Activated T-cell treated with anti-CD3 and anti-CD28 coated beads, Interleukin-2, amount 50 U/mL, for 24 hours (primary cell): ENCODE data around the gene TFPI.

Experiments used
- DNase-seq: peaks from one replicate; pipeline ENCODE4 v3.0.0-alpha.2; 2020
- H3K27ac Mint-ChIP-seq: 2 replicates; pipeline ENCODE4 v1.8.0; 2020; ENCODE audit warnings: mild to moderate bottlenecking, mixed read lengths
- H3K27me3 Mint-ChIP-seq: 2 replicates; pipeline ENCODE4 v1.8.0; 2020; ENCODE audit warnings: mixed read lengths
- H3K36me3 Mint-ChIP-seq: 2 replicates; pipeline ENCODE4 v1.8.0; 2020; ENCODE audit warnings: low read depth, mixed read lengths
- H3K4me1 Mint-ChIP-seq: 2 replicates; pipeline ENCODE4 v1.8.0; 2020; ENCODE audit warnings: low read depth, mixed read lengths
- H3K4me3 Mint-ChIP-seq: 2 replicates; pipeline ENCODE4 v1.8.0; 2020; ENCODE audit warnings: mild to moderate bottlenecking, moderate library complexity, mixed read lengths
- H3K9me3 Mint-ChIP-seq: 2 replicates; pipeline ENCODE4 v1.8.0; 2020; ENCODE audit warnings: mixed read lengths

TFPI gene

DNA sequence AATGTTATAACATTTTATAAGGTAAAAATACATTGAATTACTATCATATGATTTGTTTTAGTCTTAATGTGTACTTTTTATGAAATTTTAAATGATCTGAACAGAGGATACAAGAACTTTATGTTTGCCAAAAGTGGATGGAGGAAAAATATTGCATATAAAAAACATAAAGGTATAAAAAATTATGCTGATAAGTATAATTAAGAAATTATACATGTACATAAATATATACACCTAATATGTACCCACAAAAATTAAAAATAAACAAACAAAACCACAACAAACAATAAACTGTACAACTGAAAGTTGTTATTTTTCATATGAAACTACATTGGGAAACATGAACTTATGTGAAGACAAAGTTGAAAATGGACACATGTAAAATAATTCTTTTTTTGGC is 68.0 kb downstream of the TFPI start:
- Mint-ChIP-seq H3K4me3 (no peak overlapping the region), H3K36me3 (no peaks in the 10 kb centered on the region)

DNA sequence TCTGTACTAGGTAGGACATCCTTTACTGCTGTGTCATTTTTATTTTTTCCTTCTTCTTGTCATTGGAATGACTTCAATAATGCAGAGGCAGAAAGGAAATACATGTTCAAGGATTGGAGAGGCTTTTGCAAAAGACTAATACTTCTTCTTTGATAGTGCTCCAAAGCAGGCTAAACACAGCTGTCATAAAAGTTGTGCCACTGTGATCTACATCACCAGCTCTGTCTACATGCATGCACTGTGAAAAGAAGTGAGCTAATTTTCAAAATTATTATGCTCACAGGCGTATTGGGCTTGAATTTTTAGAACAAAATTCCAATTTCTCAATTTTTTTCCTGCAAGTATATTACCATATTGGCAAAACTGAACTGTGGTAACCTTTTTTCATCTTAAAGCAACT is 68.7 kb downstream of the TFPI start:
- H3K4me1 Mint-ChIP-seq: no peaks in the 10 kb centered on the region
- H3K9me3 Mint-ChIP-seq: no peaks in the 10 kb centered on the region
- no peaks in the 10 kb centered on the region for H3K36me3 Mint-ChIP-seq
- H3K4me3 Mint-ChIP-seq: no peak overlapping the region
- no peak overlapping the region for H3K27ac Mint-ChIP-seq
- no peaks in the 10 kb centered on the region for H3K27me3 Mint-ChIP-seq
- DNase-seq: no peak

More for the DNA sequence above, 68.0 kb downstream of the TFPI start:
- Mint-ChIP-seq H3K4me1 (no peaks in the 10 kb centered on the region), H3K9me3 (no peaks in the 10 kb centered on the region), H3K27ac (no peak overlapping the region), H3K27me3 (no peaks in the 10 kb centered on the region)
- DNase-seq: no peak

DNA sequence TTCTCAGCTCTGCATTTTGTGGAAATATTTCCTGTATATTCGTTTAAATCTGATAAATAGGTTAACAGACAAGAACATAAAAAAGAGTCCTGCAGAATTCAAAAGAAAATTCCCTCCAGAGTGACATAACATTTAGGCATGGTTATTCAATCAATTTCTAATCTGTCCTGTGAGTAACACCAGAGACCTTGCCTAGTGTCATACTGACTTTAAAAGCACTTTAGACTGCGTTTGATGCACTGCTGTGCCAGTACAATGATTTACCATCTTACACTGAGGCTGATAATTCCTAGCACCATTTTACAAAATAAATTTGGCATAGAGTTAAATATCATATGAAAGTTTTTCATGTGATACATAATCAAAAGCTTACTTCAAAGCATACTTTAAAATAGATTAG is 70.7 kb downstream of the TFPI start:
- Mint-ChIP-seq H3K4me3 (no peak overlapping the region), H3K4me1 (no peaks in the 10 kb centered on the region), H3K27ac (no peak overlapping the region), H3K27me3 (no peaks in the 10 kb centered on the region), H3K9me3 (no peaks in the 10 kb centered on the region), H3K36me3 (no peaks in the 10 kb centered on the region)
- DNase-seq: no peak

DNA sequence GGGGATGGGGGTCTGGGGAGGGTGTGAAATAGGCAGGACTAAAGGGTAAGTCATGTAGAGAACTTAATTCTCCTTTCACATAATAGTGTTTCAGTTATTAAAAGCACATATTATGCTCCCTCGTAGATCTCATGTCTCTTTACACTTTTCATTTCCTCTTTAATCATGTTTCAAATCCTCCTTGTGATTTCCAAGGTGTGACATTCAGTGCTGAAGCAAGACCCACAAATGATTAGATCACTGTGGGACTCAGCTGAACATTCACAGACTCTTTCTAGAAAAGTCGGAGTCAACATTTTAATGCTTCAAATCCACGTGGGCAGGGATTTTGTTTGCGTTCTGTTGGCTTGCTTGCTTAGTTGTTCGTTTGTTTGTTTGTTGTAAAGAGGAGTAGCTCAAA is 71.4 kb downstream of the TFPI start:
- Mint-ChIP-seq H3K36me3 (no peaks in the 10 kb centered on the region), H3K27ac (no peak overlapping the region), H3K9me3 (no peaks in the 10 kb centered on the region)

DNA sequence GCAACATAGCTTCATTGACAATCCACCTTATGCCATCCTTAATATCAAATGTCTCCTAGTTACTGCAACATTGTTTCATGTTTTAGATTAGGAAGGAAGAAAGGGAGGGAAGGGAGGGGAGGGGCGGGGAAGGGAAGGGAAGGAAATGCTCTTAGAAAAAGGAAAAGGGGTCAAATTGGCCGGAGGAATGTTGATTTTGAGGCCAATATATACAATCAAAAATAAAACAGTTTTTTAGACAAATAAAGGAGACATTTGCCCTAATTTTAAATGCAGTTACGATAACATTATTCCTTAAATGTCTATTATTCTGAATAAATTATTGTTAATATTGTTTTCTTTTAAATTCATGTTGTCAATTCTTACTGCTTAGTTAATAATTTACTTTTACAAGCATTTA is 72.7 kb downstream of the TFPI start:
- no peak for DNase-seq
- Mint-ChIP-seq H3K4me1 (no peaks in the 10 kb centered on the region), H3K27me3 (no peaks in the 10 kb centered on the region), H3K36me3 (no peaks in the 10 kb centered on the region), H3K9me3 (no peaks in the 10 kb centered on the region), H3K4me3 (no peak overlapping the region), H3K27ac (no peak overlapping the region)

More for the DNA sequence above, 71.4 kb downstream of the TFPI start:
- Mint-ChIP-seq H3K4me1 (no peaks in the 10 kb centered on the region), H3K27me3 (no peaks in the 10 kb centered on the region), H3K4me3 (no peak overlapping the region)
- no peak for DNase-seq

DNA sequence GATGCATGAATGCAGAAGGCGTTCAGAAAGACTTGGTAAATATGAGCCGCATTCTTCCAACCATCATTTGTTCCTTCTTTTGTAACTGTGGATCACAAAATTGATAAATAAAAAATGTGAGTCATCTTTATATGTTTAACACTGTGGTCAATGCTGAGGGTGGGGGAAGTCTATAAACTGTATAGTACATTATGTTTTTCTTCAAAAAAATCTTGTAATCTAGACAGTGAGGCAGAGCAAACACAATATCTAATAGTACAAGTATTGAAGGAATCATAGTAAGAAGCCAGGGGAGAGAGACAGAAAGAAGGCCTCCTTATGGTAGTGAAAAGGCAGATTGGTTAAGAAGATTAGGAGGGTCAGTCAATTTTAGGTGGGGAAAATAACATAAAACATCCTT is 75.5 kb downstream of the TFPI start:
- no peaks in the 10 kb centered on the region for H3K27me3 Mint-ChIP-seq
- H3K36me3 Mint-ChIP-seq: no peaks in the 10 kb centered on the region
- H3K27ac Mint-ChIP-seq: no peak overlapping the region

DNA sequence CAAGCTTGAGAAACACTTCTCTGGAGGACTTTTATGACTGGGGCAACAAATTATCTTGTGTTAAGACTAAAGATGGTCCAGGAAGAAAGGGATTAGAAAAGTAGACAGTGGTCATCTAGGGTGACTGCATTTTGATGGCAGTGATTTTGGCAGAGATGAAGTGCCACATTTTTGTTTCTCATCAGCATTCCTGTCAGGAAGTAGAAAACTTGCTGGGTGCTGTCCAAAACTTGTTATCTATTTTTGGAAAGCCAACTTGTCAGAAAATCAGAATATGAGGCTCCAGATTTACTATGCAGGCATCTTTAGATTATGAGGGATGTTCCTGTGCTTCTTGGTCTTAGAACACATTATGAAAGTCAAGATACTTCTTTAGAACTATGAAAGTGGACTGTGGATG is 77.2 kb downstream of the TFPI start:
- Mint-ChIP-seq H3K4me3 (no peak overlapping the region), H3K27ac (no peak overlapping the region), H3K4me1 (peaks cover 6% of the 10 kb centered on the region), H3K36me3 (no peaks in the 10 kb centered on the region), H3K27me3 (no peaks in the 10 kb centered on the region), H3K9me3 (no peaks in the 10 kb centered on the region)
- no peak for DNase-seq

More for the DNA sequence above, 75.5 kb downstream of the TFPI start:
- Mint-ChIP-seq H3K4me1 (peaks cover 6% of the 10 kb centered on the region), H3K4me3 (no peak overlapping the region), H3K9me3 (no peaks in the 10 kb centered on the region)
- no peak for DNase-seq

DNA sequence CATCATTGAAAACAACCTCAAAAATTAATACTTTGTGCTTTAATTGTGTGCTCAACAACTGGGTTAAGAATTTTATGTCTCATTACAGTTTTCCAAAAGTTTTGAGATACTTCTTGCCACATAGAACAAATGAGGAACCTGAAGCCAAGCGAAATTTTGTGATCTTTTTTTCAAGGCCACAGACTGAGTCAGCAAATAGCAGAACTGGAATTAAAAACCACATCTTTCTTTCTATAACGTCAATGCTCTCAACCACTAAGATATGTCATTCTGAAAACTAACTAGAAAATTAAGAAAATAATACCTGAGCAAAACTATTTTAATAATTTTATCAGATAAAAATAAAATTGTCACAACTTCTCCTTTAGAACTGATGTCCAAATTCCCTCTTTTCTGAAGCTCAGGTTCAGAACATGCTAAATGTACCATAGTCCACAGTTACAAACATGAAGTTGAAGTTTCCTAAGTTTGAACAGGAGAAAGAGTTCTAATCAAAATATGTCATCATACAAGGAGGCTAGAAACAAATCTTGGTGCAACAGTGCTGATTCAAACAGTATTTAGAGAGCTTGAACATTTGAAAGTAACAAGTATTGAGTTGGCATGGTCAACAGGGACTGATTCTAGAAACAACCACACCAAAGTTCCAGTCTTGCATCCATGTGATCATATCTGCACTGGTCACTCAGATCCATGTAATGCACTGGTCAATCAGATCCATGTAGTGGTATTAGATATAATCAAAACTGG is 78.6 kb downstream of the TFPI start:
- Mint-ChIP-seq H3K27me3 (no peaks in the 10 kb centered on the region), H3K4me3 (no peak overlapping the region), H3K27ac (peak overlapping the region; percentile 31), H3K36me3 (no peaks in the 10 kb centered on the region), H3K9me3 (no peaks in the 10 kb centered on the region), H3K4me1 (peaks cover 6% of the 10 kb centered on the region)
- DNase-seq: no peak

DNA sequence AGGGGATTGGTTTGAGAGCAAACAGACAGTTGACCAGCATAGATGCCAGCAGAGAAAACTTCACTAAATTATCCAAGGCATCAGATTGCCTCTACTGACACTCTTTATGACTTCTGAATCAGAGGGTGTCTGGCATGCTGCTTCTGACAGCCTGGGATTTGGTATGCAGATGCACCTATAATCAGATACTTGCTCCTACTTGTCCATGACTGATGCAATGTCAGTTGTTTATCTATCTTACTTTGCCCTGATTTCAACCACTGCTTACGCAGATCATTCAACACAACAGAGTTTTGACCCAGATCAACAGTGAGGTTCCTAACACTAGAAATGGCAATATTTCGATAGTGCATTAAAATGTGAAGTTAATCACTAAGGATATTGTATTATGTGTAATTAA is 83.5 kb downstream of the TFPI start:
- no peak for DNase-seq
- no peaks in the 10 kb centered on the region for H3K27me3 Mint-ChIP-seq
- no peak overlapping the region for H3K4me3 Mint-ChIP-seq
- H3K27ac Mint-ChIP-seq: no peak overlapping the region
- H3K4me1 Mint-ChIP-seq: peaks cover 2% of the 10 kb centered on the region
- H3K9me3 Mint-ChIP-seq: no peaks in the 10 kb centered on the region
- no peaks in the 10 kb centered on the region for H3K36me3 Mint-ChIP-seq

DNA sequence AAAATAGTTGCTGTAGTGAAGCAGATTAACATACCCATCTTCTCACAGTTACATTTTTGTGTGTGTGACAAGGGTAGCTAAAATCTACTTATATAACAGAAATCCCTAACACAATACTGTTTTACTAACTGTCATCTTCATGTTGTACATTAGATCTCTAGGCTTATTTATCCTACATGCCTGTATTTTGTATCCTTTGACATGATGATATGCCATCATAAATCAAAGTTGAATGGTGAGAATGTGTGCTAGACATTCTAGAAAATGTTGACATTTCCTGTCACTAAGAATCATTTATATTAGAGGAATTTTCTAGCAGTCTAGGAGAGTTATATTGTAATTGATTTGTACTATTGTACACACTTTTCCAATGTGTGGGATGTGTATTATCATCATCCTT is 84.7 kb downstream of the TFPI start:
- H3K27me3 Mint-ChIP-seq: no peaks in the 10 kb centered on the region
- DNase-seq: no peak
- H3K27ac Mint-ChIP-seq: no peak overlapping the region
- H3K36me3 Mint-ChIP-seq: no peaks in the 10 kb centered on the region
- no peaks in the 10 kb centered on the region for H3K4me1 Mint-ChIP-seq
- no peaks in the 10 kb centered on the region for H3K9me3 Mint-ChIP-seq
- no peak overlapping the region for H3K4me3 Mint-ChIP-seq

DNA sequence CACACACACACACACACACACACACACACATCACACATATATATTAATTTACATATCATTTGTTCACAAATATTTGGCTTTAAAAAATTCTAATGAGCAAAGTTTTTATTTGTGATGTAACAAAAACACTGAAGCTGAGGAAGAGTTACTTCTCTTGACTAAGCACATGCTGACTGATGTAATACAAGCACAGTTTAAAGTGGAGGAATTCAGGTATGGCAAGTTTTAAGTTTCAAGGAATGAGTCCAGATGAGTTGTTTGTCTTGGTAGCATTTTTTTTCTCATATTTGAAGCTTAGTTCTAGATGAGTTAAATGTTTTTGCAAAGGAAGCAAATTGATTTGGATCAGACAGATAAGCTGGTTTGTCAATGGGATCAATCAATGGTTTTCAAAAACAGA is 86.0 kb downstream of the TFPI start:
- Mint-ChIP-seq H3K9me3 (no peaks in the 10 kb centered on the region), H3K27ac (no peak overlapping the region), H3K27me3 (no peaks in the 10 kb centered on the region), H3K36me3 (no peaks in the 10 kb centered on the region), H3K4me3 (no peak overlapping the region), H3K4me1 (no peaks in the 10 kb centered on the region)
- DNase-seq: no peak

DNA sequence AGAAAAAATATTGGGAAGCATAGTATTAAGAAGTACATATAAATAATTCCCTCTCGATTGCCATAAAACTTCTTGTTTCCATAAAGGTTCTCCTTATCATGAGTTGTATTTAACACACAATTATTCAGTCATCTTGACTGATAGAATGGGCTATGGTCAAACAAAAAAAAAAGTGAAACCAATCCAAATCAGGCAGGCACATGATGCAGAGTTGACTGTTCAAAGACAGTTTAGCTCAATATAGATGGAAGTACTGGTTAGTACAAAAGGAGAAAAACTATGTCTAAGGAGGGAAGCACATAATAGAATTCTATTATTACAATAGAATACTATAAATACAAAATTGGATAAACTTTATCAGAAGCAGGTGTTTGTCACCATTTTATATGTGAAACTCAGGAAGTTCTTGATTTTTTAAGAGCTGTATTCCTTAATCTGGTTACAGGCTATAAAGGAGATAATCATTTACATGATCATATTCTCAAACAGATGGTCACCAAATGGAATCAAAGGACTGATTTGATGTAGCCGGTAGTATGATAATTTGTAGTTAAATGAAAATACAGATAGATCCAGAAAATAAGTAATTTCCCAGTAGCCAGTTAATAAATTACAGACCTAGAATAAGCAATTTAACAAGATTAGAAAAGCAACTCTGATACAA is 88.0 kb downstream of the TFPI start:
- DNase-seq: no peak
- no peaks in the 10 kb centered on the region for H3K36me3 Mint-ChIP-seq
- H3K4me1 Mint-ChIP-seq: no peaks in the 10 kb centered on the region
- H3K27ac Mint-ChIP-seq: no peak overlapping the region
- H3K4me3 Mint-ChIP-seq: no peak overlapping the region
- H3K9me3 Mint-ChIP-seq: no peaks in the 10 kb centered on the region
- H3K27me3 Mint-ChIP-seq: no peaks in the 10 kb centered on the region

DNA sequence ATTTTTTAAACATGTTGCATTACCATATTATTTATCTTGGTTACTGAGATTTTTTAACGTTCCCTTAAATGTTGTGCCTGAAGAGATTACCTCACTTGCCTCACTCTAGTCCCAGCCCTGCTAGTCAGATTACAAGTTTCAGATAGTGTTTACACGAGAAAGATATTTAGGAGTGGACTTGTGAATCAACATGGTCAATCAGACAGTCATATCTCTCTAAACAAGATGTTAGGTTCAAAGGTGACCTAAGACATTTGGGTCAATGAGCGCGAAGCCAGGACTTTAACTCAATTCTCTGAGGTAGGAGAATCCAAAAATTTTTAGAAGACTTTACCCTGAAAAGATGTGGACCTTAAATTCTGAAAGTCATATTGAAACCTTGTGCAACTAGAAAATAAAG is 91.4 kb downstream of the TFPI start:
- DNase-seq: no peak
- H3K27me3 Mint-ChIP-seq: no peaks in the 10 kb centered on the region
- H3K4me1 Mint-ChIP-seq: no peaks in the 10 kb centered on the region
- no peak overlapping the region for H3K4me3 Mint-ChIP-seq
- H3K36me3 Mint-ChIP-seq: no peaks in the 10 kb centered on the region
- no peaks in the 10 kb centered on the region for H3K9me3 Mint-ChIP-seq
- no peak overlapping the region for H3K27ac Mint-ChIP-seq

DNA sequence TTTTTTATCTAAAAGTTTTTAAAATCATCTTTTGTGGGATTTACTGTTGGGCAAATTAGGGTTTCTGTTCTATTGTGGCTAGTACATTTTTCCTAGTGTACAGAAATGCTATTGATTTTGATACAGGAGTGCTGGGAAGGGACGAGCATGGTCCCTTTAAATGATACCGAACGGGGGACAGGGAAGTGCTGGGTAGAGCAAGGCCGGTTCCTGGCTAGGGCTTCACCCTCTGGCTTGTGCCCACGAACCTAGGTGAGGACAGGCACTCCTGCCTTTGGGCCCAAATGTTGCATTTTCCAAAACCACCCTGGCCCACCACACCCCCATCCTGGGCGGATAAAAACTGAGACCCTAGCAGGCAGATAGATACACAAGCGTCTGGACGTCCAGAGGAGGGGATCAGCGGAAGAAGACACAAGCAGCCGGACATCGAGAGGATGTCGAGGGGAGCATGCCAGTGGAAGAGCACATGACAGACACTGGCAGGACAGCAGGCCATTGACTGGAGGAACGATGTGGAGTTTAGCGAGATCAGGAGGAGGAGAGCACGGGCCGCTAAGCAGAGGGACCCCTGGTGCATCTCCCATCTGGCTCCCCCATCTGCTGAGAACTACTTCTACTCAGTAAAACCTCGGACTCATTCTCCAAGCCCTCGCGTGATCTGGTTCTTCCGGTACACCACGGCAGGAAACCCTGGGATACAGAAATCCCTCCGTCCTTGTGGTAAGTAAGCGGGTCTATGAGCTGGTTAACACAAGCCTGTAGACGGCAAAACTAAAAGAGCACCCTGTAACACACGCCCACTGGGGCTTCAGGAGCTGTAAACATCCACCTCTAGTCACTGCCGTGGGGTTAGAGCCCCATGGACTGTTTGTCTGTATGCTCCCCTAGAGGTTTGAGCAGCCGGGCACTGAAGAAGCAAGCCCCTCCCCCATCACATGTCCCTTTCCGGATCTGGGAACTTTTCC is 92.7 kb downstream of the TFPI start:
- H3K36me3 Mint-ChIP-seq: no peaks in the 10 kb centered on the region
- no peaks in the 10 kb centered on the region for H3K27me3 Mint-ChIP-seq
- no peaks in the 10 kb centered on the region for H3K9me3 Mint-ChIP-seq
- H3K4me3 Mint-ChIP-seq: no peak overlapping the region
- no peak for DNase-seq
- H3K4me1 Mint-ChIP-seq: no peaks in the 10 kb centered on the region
- no peak overlapping the region for H3K27ac Mint-ChIP-seq

DNA sequence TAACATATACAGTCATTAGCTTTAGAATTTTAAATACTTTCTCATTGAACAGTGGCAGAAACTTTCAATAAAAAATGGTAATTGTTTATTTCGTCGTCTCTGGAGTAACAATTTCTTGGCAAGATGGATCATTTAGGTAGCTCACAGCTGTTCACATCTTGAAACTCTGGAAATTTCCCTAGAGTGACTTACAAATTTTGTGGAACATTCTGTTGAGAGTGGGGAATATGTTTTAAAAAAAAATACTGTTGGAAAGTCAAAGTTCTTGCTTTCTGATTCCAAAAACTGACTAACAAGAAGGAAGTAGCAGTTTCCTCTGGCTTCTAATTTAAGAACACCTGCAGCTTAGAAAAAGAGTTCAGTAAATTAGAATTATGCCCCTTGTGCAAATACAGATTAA is 95.0 kb downstream of the TFPI start:
- no peaks in the 10 kb centered on the region for H3K27me3 Mint-ChIP-seq

More for the DNA sequence above, 95.0 kb downstream of the TFPI start:
- H3K4me3 Mint-ChIP-seq: no peak overlapping the region
- H3K27ac Mint-ChIP-seq: no peak overlapping the region
- DNase-seq: no peak
- H3K4me1 Mint-ChIP-seq: no peaks in the 10 kb centered on the region
- no peaks in the 10 kb centered on the region for H3K9me3 Mint-ChIP-seq
- H3K36me3 Mint-ChIP-seq: no peaks in the 10 kb centered on the region
